Pancreas (tissue), 10 donors: Measurements from ENCODE around the gene NCK2. TPM values are rescaled to one million over a fixed set of nuclear protein-coding genes. Genes with fewer than 3 reads are reported as not detected.

ENCODE experiments used
- ATAC-seq, 4 donors: fragments of 200-7000 bp; cut with Tn5 transposase; one replicate each; pipeline versions ENCODE4 v1.8.0 to v1.9.1; 2020; ENCODE audit warnings: mild to moderate bottlenecking in 4 of 4, moderate library complexity in 4 of 4
- DNase-seq, 6 donors: peaks; one replicate each; pipeline ENCODE4 v3.0.0-alpha.2; 2020
- FAIRE-seq: peaks from 2 replicates; lab custom pipeline; 2012; peaks lifted over from hg19 to GRCh38; lab: Jason Lieb, UNC
- H3K27ac ChIP-seq, 4 donors: fragments of 200-600 bp; sonication (generic); 1 replicate in 3 of 4; 2 replicates in 1 of 4; pipeline versions ENCODE4 v1.5.0 to v1.8.0; 2020
- H3K27me3 ChIP-seq, 4 donors: fragments of 200-600 bp; one replicate each; pipeline ENCODE4 v1.8.0; 2021
- H3K36me3 ChIP-seq, 3 donors: fragments of 200-600 bp; sonication (generic) in 1 of 3; one replicate each; pipeline versions ENCODE4 v1.5.0 to v1.8.0; 2020 to 2021
- H3K4me1 ChIP-seq, 3 donors: fragments of 200-600 bp; one replicate each; pipeline ENCODE4 v1.8.0; 2021
- H3K4me3 ChIP-seq, 4 donors: fragments of 200-600 bp; sonication (generic) in 2 of 4; one replicate each; pipeline versions ENCODE4 v1.5.0 to v1.8.0; 2020 to 2021
- H3K9me3 ChIP-seq, 4 donors: fragments of 200-600 bp; one replicate each; pipeline ENCODE4 v1.8.0; 2021
- WGBS, 2 donors: extraction: QIAGEN DNeasy Blood & Tissue Kit; methylation state at CpG; one replicate each; pipeline ENCODE4 v1.1.7; 2013; 5-methylcytosine and 5-hydroxymethylcytosine counted together
- intact Hi-C, 3 donors: fragments of 100-400 bp; cut with DNase I; formaldehyde crosslinking; loops; one replicate each; pipeline versions ENCODE4 v1.11.1 to v1.14.2; 2022
- polyA plus RNA-seq, 2 donors: library from polyadenylated mRNA; stranded (reverse); fragments of 200-250 nt; gene quantifications; one replicate each; pipeline ENCODE4 v1.2.3, GENCODE V29; 2013
- total RNA-seq, 6 donors: library from RNA; stranded (reverse); fragmentation: NEBNext Ultra II Directional in 4 of 6; extraction: Animal tissue kit (Norgen Biotek cat#: 25700) in 4 of 6; gene quantifications; one replicate each; pipeline versions ENCODE4 v1.2.1 to v1.2.4, GENCODE V29; 2021 to 2023
- TF ChIP-seq, protein P1 (sequence below), 4 donors: fragments of 200-600 bp; sonication (generic) in 3 of 4; IDR thresholded peaks; one replicate each; pipeline versions ENCODE4 v1.5.0 to v1.8.0; 2021; ENCODE audit warnings: antibody characterized with exemption in 4 of 4
- donor health status: healthy with polysubstance abuse.
- donor health status: DM: no; HTN: no; CAD: no; lungs with moderate emphysema.
- donor health status: DM: no; HTN: no; CAD: no.
- donor health status: control.
- donor health status: control.
- donor health status: Bipolar disorder and iron deficiency.
- donor health status: DM: yes; HTN: yes; CAD: no.
- donor health status: DM: no; HTN: no; CAD: no.
- donor health status: DM: no; HTN: no; CAD: no.
- donor health status: DM: yes; HTN: yes; CAD: no.

NCK2 gene
- total and polyA plus RNA-seq, 8 donors: 28.4 to 57.6 (median 31.2) TPM

- DNase-seq (no peak), ATAC-seq (peak in 3 of 4 donors; percentile 37 to 63 (median 50)), FAIRE-seq (no peak)
- H3K27ac ChIP-seq: no peak overlapping the region
- H3K4me1 ChIP-seq: peaks cover 0 to 11% (median 0%) of the 10 kb centered on the region in 3 donors
- no peaks in the 10 kb centered on the region for H3K36me3 ChIP-seq
- H3K9me3 ChIP-seq: no peaks in the 10 kb centered on the region
- intact Hi-C loops: no loop called here
- H3K4me3 ChIP-seq: no peak overlapping the region
- TF ChIP-seq, protein P1, sequence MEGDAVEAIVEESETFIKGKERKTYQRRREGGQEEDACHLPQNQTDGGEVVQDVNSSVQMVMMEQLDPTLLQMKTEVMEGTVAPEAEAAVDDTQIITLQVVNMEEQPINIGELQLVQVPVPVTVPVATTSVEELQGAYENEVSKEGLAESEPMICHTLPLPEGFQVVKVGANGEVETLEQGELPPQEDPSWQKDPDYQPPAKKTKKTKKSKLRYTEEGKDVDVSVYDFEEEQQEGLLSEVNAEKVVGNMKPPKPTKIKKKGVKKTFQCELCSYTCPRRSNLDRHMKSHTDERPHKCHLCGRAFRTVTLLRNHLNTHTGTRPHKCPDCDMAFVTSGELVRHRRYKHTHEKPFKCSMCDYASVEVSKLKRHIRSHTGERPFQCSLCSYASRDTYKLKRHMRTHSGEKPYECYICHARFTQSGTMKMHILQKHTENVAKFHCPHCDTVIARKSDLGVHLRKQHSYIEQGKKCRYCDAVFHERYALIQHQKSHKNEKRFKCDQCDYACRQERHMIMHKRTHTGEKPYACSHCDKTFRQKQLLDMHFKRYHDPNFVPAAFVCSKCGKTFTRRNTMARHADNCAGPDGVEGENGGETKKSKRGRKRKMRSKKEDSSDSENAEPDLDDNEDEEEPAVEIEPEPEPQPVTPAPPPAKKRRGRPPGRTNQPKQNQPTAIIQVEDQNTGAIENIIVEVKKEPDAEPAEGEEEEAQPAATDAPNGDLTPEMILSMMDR (IDR thresholded peaks at IDR 0.05): no peak
- no peaks in the 10 kb centered on the region for H3K27me3 ChIP-seq
- WGBS, 2 donors: 40 to 41% methylated on average over 3 of the region's 3 CpGs
Measured at GRCh38 chr2:105804266-105804665, 59.6 kb downstream of the NCK2 start.

GRCh38 chr2:105806996-105807395 lies 62.3 kb downstream of the NCK2 start:
- Histone ChIP-seq H3K27me3 (no peaks in the 10 kb centered on the region), H3K36me3 (no peaks in the 10 kb centered on the region), H3K27ac (no peak overlapping the region), H3K4me1 (peaks cover 4 to 13% (median 8%) of the 10 kb centered on the region in 3 donors), H3K9me3 (no peaks in the 10 kb centered on the region), H3K4me3 (no peak overlapping the region)
- TF ChIP-seq, protein P1 (IDR thresholded peaks at IDR 0.05): no peak
- FAIRE-seq (no peak), ATAC-seq (no peak), DNase-seq (no peak)
- 92 to 95% methylated on average over 8 of the region's 8 CpGs for WGBS, 2 donors
- intact Hi-C loops: no loop called here

GRCh38 chr2:105808423-105809096 lies 63.8 kb downstream of the NCK2 start:
- no peak overlapping the region for H3K4me3 ChIP-seq
- no peaks in the 10 kb centered on the region for H3K27me3 ChIP-seq
- ATAC-seq (no peak), FAIRE-seq (no peak), DNase-seq (no peak)
- no peaks in the 10 kb centered on the region for H3K9me3 ChIP-seq
- TF ChIP-seq, protein P1 (IDR thresholded peaks at IDR 0.05): no peak
- H3K36me3 ChIP-seq: no peaks in the 10 kb centered on the region
- no peak overlapping the region for H3K27ac ChIP-seq
- intact Hi-C loops: no loop called here
- H3K4me1 ChIP-seq: peaks cover 8 to 20% (median 12%) of the 10 kb centered on the region in 3 donors
- WGBS, 2 donors: 87 to 90% methylated on average over 8 of the region's 8 CpGs

- Histone ChIP-seq H3K4me3 (no peak overlapping the region), H3K36me3 (no peaks in the 10 kb centered on the region), H3K9me3 (no peaks in the 10 kb centered on the region), H3K27me3 (no peaks in the 10 kb centered on the region), H3K4me1 (peaks cover 8 to 19% (median 12%) of the 10 kb centered on the region in 3 donors), H3K27ac (no peak overlapping the region)
- FAIRE-seq: no peak
- TF ChIP-seq, protein P1 (IDR thresholded peaks at IDR 0.05): no peak
- no peak for ATAC-seq
- intact Hi-C loops: no loop called here
- whole genome bisulfite sequencing, 2 donors: 96 to 99% methylated on average over 4 of the region's 4 CpGs
- no peak for DNase-seq
Measured at GRCh38 chr2:105809097-105809473, 64.4 kb downstream of the NCK2 start.

- Histone ChIP-seq H3K36me3 (no peaks in the 10 kb centered on the region), H3K27ac (no peak overlapping the region), H3K9me3 (no peaks in the 10 kb centered on the region), H3K27me3 (no peaks in the 10 kb centered on the region), H3K4me1 (peaks cover 8 to 16% (median 12%) of the 10 kb centered on the region in 3 donors), H3K4me3 (no peak overlapping the region)
- 98 to 99% methylated on average over 3 of the region's 3 CpGs for WGBS, 2 donors
- ATAC-seq: no peak
- intact Hi-C loops: no loop called here
- no peak for FAIRE-seq
- DNase-seq: no peak
- TF ChIP-seq, protein P1 (IDR thresholded peaks at IDR 0.05): no peak
Measured at GRCh38 chr2:105809723-105810122, 65.0 kb downstream of the NCK2 start.
